PFSK-1 (cell line): ENCODE measurements around the gene AMELX.

Experiments
- FOXP2 ChIP-seq: optimal IDR thresholded peaks from 2 replicates; pipeline ENCODE3; 2011; ENCODE audit warnings: borderline replicate concordance, control low read depth, inconsistent platforms; ENCODE audit not compliant: insufficient read depth; ENCODE audit errors: extremely low read length, extremely low read depth
- REST ChIP-seq, 2 experiments: IDR thresholded peaks; 2 replicates each; pipeline versions ENCODE4 v1.6.1 to v1.8.0; 2011 to 2012; ENCODE audit warnings: low read depth in 2 of 2, low read length in 2 of 2, control low read depth in 1 of 2, inconsistent platforms in 1 of 2, mild to moderate bottlenecking in 1 of 2, moderate library complexity in 1 of 2; ENCODE audit not compliant: insufficient read depth in 1 of 2
- TAF1 ChIP-seq: IDR thresholded peaks from 2 replicates; pipeline ENCODE4 v1.6.1; 2012; ENCODE audit warnings: low read length, control low read depth, borderline replicate concordance; ENCODE audit not compliant: insufficient read depth

- TF ChIP-seq TAF1 = no peak
- TF ChIP-seq REST (IDR thresholded peaks at IDR 0.05; ENCODE audit: insufficient read depth in 1 of 2, low read depth in 2 of 2, low read length in 2 of 2) = no peak
- TF ChIP-seq FOXP2 = no peak
Measured at GRCh38 chrX:11349661-11350337, 56.6 kb downstream of the AMELX start.
